Nephron progenitor cell (in vitro differentiated cells): ENCODE results near the gene EML1.

Experiments used
- DNase-seq: peaks from one replicate; pipeline ENCODE4 v3.0.0; 2021
- H3K27ac Mint-ChIP-seq: 2 replicates; pipeline ENCODE4 v1.8.0; 2021; ENCODE audit warnings: mild to moderate bottlenecking, moderate library complexity, mixed read lengths
- H3K27me3 Mint-ChIP-seq: 2 replicates; pipeline ENCODE4 v1.8.0; 2021; ENCODE audit warnings: mild to moderate bottlenecking, low read depth, mixed read lengths; ENCODE audit not compliant: poor library complexity
- H3K36me3 Mint-ChIP-seq: 2 replicates; pipeline ENCODE4 v1.8.0; 2021; ENCODE audit warnings: low read depth, mixed read lengths
- H3K4me1 Mint-ChIP-seq: 2 replicates; pipeline ENCODE4 v1.8.0; 2021; ENCODE audit warnings: mixed read lengths
- H3K4me3 Mint-ChIP-seq: 2 replicates; pipeline ENCODE4 v1.8.0; 2021; ENCODE audit warnings: mild to moderate bottlenecking, moderate library complexity, mixed read lengths
- H3K9me3 Mint-ChIP-seq: 2 replicates; pipeline ENCODE4 v1.8.0; 2021; ENCODE audit warnings: mild to moderate bottlenecking, moderate library complexity, mixed read lengths
- CTCF ChIP-seq: fragments of 200-600 bp; sonication (generic); IDR thresholded peaks from 2 replicates; pipeline ENCODE4 v1.5.0; 2021; ENCODE audit warnings: antibody characterized with exemption

EML1 gene

GRCh38 chr14:99829450-99829849 lies 36.2 kb downstream of the EML1 start:
- no peak for DNase-seq
- no peak for TF ChIP-seq CTCF
- H3K9me3 Mint-ChIP-seq: no peaks in the 10 kb centered on the region
- no peak overlapping the region for H3K4me3 Mint-ChIP-seq
- H3K36me3 Mint-ChIP-seq: peaks cover under 1% of the 10 kb centered on the region
- no peak overlapping the region for H3K27ac Mint-ChIP-seq
- H3K27me3 Mint-ChIP-seq: peaks cover 10% of the 10 kb centered on the region
- H3K4me1 Mint-ChIP-seq: no peaks in the 10 kb centered on the region

GRCh38 chr14:99831303-99831702 lies 38.1 kb downstream of the EML1 start:
- Mint-ChIP-seq H3K27me3 (peaks cover 10% of the 10 kb centered on the region), H3K9me3 (no peaks in the 10 kb centered on the region), H3K4me3 (no peak overlapping the region), H3K27ac (no peak overlapping the region), H3K4me1 (no peaks in the 10 kb centered on the region), H3K36me3 (no peaks in the 10 kb centered on the region)
- DNase-seq: no peak
- no peak for TF ChIP-seq CTCF

GRCh38 chr14:99831903-99832685 lies 38.9 kb downstream of the EML1 start:
- Mint-ChIP-seq H3K36me3 (no peaks in the 10 kb centered on the region), H3K9me3 (no peaks in the 10 kb centered on the region), H3K4me1 (no peaks in the 10 kb centered on the region), H3K4me3 (no peak overlapping the region), H3K27me3 (peaks cover 10% of the 10 kb centered on the region), H3K27ac (no peak overlapping the region)
- TF ChIP-seq CTCF: no peak
- DNase-seq: no peak

GRCh38 chr14:99837822-99838221 lies 44.6 kb downstream of the EML1 start:
- Mint-ChIP-seq H3K9me3 (no peaks in the 10 kb centered on the region), H3K27me3 (peaks cover 6% of the 10 kb centered on the region), H3K27ac (no peak overlapping the region), H3K36me3 (no peaks in the 10 kb centered on the region), H3K4me1 (peaks cover 5% of the 10 kb centered on the region), H3K4me3 (no peak overlapping the region)
- DNase-seq: no peak
- no peak for TF ChIP-seq CTCF

- Mint-ChIP-seq H3K9me3 (no peaks in the 10 kb centered on the region), H3K36me3 (no peaks in the 10 kb centered on the region), H3K4me3 (no peak overlapping the region), H3K27ac (no peak overlapping the region), H3K27me3 (peaks cover 4% of the 10 kb centered on the region), H3K4me1 (peaks cover 5% of the 10 kb centered on the region)
- no peak for TF ChIP-seq CTCF
- DNase-seq: no peak
Observed at GRCh38 chr14:99838639-99839134, 45.5 kb downstream of the EML1 start.

- H3K4me3 Mint-ChIP-seq: no peak overlapping the region
- peaks cover 5% of the 10 kb centered on the region for H3K4me1 Mint-ChIP-seq
- H3K36me3 Mint-ChIP-seq: no peaks in the 10 kb centered on the region
- no peaks in the 10 kb centered on the region for H3K9me3 Mint-ChIP-seq
- peaks cover 3% of the 10 kb centered on the region for H3K27me3 Mint-ChIP-seq
- no peak overlapping the region for H3K27ac Mint-ChIP-seq
- no peak for DNase-seq
- no peak for TF ChIP-seq CTCF
Observed at GRCh38 chr14:99839696-99840095, 46.5 kb downstream of the EML1 start.
